IPS-18c (cell line): Measurements from ENCODE around the gene SULT1C2.
A peak's percentile ranks its signal among the peaks of the same experiment; 100 is the strongest.
"Not testable (repeated sequence)": the region's sequence is repeated elsewhere in the genome, so short reads cannot be mapped to it uniquely, and the experiment has no call there.

ENCODE experiments used
- H3K4me3 ChIP-seq: 2 replicates; pipeline ENCODE4 v1.7.0; 2013; ENCODE audit warnings: low read depth, mild to moderate bottlenecking, low read length, moderate library complexity; ENCODE audit not compliant: insufficient read depth
- H3K9me3 ChIP-seq: one replicate; pipeline ENCODE4 v1.6.1; 2013; ENCODE audit warnings: mild to moderate bottlenecking, low read length, moderate library complexity; ENCODE audit not compliant: control insufficient read depth, insufficient read depth

SULT1C2 gene

DNA sequence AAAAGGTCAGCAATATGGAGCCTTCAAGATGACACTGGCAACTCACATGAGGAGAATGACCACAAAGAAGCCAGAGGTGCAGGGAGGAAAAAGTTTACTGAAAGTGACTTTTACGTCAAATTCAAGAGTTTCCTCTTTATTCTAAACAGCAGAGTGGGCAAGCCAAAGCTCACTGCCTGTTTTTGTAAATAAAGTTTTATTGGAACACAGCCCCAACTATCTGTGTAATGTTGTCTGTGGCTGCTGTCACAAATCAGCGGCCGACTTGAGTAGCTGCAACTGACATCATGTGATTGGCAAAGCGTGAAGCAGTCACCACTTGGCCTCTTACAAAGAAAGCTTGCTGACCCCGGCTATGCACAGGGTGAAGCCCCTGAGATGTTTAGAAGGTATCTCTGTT, 9.2 kb upstream of the SULT1C2 start:
- H3K4me3 ChIP-seq: no peak overlapping the region
- H3K9me3 ChIP-seq: no peaks in the 10 kb centered on the region

DNA sequence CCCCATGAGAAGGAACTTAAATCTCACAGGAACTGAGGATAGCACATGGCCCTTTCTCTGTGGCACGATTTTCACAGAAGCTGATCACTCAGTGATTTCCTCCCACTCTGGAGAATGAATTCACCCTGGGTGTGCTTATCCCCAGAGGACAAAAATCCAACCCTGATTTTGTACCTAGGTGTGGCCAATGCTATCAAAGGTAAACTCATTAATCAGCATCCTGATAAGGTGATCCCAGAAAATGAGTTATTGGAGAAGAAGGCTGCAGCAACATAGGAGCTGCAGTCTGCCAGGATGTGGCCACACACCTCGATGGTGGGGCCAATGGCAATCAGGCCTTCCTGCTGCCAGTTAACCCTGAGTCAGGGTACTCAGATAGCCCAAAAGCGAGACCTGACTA, 8.2 kb upstream of the SULT1C2 start:
- H3K9me3 ChIP-seq: no peaks in the 10 kb centered on the region
- H3K4me3 ChIP-seq: no peak overlapping the region

DNA sequence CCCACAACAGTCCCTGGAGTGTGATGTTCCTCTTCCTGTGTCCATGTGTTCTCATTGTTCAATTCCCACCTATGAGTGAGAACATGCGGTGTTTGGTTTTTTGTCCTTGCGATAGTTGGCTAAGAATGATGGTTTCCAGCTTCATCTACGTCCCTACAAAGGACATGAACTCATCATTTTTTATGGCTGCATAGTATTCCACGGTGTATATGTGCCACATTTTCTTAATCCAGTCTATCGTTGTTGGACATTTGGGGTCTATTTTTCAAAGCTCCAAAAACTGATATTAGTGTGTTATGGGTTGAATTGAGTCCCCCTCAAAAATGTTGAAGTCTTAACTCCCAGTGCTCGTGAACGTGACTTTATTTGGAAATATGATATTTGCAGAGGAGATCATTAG, 4.1 kb upstream of the SULT1C2 start:
- not testable (repeated sequence) for H3K4me3 ChIP-seq, H3K9me3 ChIP-seq

DNA sequence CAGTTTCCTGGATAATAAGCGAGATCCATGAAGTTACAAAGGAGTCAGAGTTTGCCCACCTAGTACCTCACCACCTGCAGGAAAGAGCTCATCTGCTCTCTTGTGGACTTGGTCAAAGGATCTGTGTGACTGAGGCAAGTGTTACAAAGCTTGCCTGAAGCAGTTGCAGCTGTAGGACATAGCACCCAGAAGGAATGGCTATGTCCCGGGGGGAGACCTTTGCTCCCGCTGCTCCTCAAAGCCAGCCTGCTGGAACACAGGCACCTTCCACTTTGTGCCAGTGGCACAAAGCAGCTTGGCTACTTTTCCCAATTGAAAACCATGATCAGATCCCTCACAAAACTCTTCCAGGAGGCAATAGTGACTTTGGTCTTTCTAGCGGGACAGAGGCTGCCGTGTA, 3.1 kb upstream of the SULT1C2 start:
- no peaks in the 10 kb centered on the region for H3K9me3 ChIP-seq
- no peak overlapping the region for H3K4me3 ChIP-seq

DNA sequence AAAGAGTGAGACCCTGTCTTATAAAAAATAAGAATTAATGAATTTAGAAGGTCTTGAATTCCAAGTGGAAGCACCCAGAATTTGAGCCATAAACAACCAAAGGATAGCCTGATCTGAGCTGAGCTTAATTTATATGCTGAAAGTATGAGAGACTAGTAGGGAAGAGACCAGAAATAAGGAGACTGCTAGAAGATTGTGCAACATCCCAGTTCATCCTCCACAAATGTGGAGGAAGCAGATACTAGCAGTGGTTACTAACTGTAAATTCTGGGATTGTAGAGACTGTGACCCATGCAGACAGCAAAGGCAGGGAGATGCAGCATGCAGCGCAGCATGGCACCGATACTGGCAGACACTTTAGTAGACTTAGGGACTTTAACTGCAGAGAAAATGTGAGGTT, 1.5 kb upstream of the SULT1C2 start:
- H3K4me3 ChIP-seq: no peak overlapping the region
- H3K9me3 ChIP-seq: no peaks in the 10 kb centered on the region

DNA sequence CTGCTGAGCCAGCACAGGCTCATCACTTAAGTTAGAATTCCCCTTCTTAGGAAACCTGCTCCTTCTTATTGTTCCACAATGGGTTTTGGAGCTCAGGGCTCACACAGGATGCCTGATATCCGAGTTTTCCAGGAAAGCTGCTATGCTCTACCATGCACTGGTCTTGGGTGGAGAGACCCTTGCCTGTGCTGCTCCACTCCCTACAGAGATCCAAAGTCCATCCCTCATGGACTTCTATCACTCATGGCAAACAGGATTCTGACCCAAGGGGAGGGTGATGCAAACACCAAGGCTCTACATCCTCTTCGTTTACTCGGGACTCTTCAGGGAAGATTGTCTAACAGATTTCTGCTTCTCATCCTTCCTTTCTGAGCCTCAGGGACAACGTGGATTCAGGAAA, 5.2 kb downstream of the SULT1C2 start:
- Histone ChIP-seq H3K4me3 (no peak overlapping the region), H3K9me3 (no peaks in the 10 kb centered on the region)

DNA sequence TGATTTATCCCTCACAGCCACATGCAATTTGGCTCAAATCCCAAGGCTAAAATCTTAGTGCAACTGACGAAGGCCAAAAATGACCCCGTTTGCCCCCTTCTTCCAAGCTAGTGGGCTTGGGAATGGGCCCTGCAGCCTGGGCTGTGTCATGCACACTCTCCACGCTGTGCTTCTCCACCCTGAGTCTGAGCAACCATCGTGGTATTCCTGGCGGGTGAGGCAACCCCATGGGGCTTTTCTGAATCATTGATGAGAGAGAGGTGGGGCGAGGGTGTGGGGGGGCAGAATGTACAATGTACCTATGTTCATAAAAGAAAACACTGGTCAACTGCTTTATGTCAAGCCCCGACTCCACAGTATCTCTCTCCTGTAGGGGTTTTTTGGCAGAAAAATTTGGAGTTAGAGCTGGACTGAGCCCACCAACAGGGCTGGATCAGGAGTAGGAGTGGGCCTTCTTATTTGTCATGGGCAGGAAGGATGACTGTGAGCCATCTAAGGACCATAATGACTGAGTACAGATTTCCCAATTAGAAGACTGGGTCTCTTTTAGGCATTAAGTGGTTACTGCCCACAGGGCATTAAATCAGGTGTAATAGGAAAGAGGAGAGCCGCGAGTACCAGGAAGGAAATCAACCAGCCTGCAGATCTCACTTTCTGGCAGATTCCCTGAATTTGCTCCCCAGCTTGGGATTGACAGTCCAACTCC, 8.9 kb downstream of the SULT1C2 start:
- H3K4me3 ChIP-seq: no peak overlapping the region
- no peaks in the 10 kb centered on the region for H3K9me3 ChIP-seq

DNA sequence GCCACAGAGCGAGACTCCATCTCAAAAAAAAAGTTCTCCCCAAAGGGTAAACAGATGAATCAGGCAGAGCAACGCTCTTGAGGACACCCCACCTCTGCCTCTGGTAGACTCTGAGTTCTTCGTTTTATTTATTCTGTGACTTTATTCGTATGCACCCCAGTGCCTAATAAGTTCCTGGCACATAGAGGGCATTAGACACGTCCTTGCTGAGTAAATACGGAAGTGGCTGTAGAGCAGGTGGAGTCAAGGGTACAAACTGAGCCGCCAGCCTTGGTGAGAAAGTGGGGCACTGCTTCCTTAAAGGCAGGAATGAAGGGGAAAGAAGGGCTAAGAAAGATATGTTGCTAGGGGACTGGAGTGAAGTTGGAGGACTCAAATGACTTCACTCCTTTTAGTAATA, 12.9 kb downstream of the SULT1C2 start:
- H3K4me3 ChIP-seq: no peak overlapping the region
- no peaks in the 10 kb centered on the region for H3K9me3 ChIP-seq

DNA sequence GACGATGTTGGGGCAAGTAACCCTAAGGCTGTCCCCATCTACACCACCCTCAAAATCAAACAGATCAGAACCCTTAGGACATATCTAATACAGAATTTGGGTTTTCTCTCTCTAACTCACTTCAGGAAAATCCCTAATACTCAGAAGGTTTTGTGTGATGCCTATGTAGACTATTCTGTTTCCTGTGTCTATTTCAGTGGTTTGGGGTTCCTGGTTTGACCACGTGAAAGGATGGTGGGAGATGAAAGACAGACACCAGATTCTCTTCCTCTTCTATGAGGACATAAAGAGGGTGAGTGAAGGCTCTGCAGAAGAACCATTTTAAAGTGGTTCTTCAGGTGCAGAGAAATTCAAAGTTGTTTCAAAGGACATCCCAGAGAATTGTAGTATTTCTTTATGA, 16.3 kb downstream of the SULT1C2 start:
- Histone ChIP-seq H3K4me3 (no peak overlapping the region), H3K9me3 (no peaks in the 10 kb centered on the region)

DNA sequence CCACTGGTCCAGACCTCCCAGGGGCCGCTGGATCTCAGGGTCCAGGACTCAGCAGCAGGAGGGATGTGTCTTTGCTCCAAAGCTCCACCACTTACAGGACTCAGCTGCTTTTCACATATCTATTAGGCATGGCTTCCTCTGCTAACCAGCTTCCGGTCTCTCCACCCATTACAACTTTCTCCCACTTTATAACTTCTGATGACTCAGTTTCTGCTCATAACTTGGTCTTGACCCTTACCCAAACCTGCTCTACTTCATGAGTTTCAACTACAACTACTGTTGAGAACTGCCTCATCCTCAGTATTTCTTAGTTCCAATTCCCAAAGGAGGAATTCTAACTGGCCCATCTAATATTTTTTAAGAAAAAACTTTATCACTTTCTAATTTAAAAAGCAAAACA, 17.2 kb downstream of the SULT1C2 start:
- no peaks in the 10 kb centered on the region for H3K9me3 ChIP-seq

DNA sequence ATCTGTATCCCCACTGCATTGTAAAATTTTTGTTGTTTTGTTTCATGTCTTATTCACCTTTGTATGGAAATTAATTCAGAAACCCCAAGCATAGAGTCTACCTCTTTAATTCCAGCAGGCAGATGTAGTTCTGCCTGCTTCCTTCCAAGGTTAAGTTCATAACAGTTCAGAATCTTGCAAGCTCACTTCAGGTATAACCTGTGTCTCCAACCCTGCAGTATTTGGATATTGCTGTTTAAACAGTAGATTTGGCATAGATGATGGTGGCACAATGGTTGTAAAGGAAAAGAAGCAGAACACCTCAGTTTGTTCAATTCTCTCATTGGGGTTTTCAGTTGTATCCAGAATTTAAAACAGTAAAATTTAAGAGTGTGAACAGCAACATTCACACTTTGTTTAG, 21.2 kb downstream of the SULT1C2 start:
- Histone ChIP-seq H3K9me3 (no peaks in the 10 kb centered on the region), H3K4me3 (no peak overlapping the region)

More for the DNA sequence above, 17.2 kb downstream of the SULT1C2 start:
- no peak overlapping the region for H3K4me3 ChIP-seq

DNA sequence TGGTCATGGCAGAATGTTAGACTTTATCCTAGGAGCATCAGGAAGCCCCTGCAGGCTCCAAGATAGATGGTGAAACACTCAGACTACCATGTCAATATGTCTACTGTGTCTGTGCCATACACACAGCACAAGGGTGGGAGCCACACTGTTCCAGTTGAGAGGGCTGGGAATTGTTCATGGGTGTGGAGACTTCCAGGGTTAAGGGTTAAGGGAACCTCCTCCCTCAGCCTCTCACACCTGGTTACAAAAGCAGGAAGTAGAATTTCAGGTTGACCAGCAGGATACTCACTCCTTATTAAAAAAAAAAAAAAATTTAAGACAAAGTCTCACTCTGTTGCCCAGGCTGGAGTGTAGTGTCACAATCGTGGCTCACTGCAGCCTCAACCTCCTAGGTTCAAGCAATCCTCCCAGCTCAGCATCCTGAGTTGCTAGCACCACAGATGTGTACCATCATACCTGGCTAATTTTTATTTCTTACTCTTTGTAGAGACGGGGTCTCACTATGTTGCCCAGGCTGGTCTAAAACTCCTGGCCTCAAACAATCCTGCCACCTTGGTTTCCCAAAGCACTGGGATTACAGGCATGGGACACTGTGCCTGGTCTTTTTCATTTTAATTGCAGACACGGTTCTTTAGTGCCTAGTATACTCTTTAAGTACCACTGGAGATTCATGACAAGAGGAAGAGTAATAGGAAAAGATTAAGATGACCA, 26.0 kb downstream of the SULT1C2 start:
- Histone ChIP-seq H3K4me3 (no peak overlapping the region), H3K9me3 (no peaks in the 10 kb centered on the region)

DNA sequence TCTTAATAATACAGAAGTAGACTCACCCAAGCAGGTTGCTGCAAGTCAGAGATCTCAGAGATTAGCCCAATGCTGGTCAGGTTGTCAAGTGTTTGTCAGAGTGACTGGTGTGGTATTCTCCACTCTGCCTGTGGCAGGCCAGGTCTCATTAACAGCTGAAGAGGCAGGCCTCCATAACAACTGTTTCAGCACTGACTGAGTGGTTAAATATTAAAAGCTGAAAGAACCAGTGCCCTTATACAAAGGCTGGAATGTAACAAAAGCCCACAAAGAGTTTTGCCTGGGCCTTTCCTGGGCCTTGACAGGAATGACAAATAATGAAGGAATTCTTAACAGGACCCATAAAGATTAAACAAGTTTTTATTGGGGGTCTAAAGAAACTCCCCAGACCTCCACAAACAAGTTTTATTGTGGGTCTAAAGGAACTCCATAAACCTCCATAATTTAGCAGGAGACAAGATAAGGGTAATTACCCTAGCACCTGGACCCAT, 26.8 kb downstream of the SULT1C2 start:
- no peaks in the 10 kb centered on the region for H3K9me3 ChIP-seq

DNA sequence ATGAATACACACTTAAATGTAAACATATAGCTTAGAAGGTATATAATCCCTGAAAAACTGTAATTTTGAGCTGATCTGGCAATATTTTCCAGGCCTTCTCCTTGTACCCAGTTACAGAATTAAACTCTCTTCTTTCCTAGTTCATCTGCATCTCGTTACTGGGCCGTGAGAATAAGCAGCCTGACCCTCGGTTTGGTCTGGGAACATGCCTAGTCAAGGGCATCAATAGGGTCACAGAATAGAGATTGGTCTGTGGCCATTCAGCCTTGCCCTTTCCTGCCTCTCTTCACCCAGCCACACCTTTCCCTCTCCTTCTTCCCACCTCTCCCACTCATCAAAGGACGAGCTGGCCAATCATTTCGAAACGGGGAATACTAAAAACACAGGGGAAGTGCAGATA, 27.3 kb downstream of the SULT1C2 start:
- H3K4me3 ChIP-seq: no peak overlapping the region; the same call in 1 of the 2 replicates

More for the DNA sequence above, 26.8 kb downstream of the SULT1C2 start:
- no peak overlapping the region for H3K4me3 ChIP-seq

DNA sequence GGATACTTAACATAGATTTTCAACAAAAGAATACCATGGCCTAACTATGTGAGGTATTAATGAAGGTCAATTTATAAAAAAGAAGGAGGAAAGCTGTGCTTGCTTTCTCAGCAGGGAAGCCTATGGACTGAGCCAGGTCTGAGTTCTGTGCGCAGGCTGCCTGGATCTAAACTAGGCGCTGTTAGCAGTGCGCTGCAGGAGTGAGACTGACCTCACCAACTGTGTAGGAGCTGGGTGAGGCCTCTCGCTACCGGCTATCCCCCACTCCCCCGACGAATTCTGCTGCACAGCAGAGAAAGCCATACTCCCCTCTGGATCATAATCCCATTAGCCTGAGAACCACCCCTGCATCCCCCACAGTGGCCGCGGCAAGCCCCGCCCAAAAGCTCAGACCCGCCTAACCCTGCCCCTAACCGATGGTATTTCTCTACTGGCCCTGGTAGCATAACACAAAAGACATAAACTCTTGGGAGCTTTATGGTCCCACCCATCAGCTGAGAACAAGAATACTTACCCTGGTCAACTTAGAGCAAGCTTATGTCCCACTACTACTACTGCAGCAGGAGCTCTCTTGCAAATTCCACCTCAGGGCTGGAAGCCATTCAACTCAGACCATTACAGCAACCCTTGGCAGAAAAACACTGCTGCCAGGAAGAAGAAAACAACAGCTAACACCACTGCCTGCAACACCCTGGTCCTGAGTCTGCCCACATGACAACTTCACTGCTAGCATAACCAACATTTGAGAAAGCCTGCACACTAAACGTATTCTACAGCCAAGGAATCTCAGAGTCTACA, 28.0 kb downstream of the SULT1C2 start:
- peak overlapping the region; percentile 17; the same call in 1 of the 2 replicates for H3K4me3 ChIP-seq
- no peaks in the 10 kb centered on the region for H3K9me3 ChIP-seq

More for the DNA sequence above, 27.3 kb downstream of the SULT1C2 start:
- no peaks in the 10 kb centered on the region for H3K9me3 ChIP-seq

DNA sequence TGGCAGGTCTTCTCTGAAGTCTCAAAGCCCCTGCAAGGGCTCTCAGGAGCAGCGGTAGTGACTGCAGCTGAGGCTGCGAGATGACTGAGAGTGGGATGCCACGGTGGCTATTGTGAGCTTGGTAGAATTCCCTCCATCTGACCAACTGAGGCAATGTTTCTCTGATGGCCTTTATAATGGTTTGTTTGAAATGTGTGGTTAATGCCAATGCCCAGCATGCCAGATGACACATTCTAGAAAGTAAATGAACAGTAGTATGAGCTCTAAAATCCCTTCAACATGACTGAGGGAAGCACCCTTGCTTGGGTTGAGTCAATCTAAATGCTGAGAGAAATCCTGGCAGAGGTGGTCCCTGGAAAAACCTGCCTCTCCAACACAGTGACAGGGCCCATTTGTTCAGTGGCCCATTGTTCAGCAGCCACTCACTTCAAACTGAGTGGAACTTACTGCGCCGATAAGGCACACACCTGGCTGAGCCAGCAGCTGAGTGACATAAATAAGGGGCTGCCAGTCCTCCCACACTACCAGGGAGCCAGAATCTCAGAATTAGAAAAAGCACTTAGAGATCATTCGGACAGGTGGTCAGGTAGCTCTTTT, 31.7 kb downstream of the SULT1C2 start:
- H3K4me3 ChIP-seq: no peak overlapping the region
- peaks cover 2% of the 10 kb centered on the region for H3K9me3 ChIP-seq

DNA sequence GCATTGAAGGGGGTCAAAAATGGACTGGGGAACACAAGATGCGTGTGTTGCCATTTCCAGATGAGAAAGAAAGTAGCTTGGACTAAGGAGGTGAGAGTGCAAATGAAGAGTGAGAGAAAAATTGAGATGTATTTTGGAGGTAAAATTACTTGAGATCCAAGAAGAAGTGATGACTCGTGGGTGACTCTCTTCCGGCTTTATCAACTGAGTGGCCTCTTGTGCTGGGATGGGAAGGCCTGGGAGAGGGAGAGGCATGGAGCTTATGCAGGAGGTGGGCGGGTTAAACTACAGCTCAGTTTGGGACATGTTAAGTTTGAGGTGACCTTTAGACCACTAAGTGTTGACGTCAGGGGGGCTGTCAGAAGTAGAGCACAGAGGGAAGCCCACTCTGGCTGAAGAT, 34.9 kb downstream of the SULT1C2 start:
- Histone ChIP-seq H3K4me3 (no peak overlapping the region), H3K9me3 (peaks cover 2% of the 10 kb centered on the region)
